ENCODE data around the gene TMEM181.
"Not testable (repeated sequence)": the region's sequence is repeated elsewhere in the genome, so short reads cannot be mapped to it uniquely, and the experiment has no call there.

TMEM181 gene

DNA sequence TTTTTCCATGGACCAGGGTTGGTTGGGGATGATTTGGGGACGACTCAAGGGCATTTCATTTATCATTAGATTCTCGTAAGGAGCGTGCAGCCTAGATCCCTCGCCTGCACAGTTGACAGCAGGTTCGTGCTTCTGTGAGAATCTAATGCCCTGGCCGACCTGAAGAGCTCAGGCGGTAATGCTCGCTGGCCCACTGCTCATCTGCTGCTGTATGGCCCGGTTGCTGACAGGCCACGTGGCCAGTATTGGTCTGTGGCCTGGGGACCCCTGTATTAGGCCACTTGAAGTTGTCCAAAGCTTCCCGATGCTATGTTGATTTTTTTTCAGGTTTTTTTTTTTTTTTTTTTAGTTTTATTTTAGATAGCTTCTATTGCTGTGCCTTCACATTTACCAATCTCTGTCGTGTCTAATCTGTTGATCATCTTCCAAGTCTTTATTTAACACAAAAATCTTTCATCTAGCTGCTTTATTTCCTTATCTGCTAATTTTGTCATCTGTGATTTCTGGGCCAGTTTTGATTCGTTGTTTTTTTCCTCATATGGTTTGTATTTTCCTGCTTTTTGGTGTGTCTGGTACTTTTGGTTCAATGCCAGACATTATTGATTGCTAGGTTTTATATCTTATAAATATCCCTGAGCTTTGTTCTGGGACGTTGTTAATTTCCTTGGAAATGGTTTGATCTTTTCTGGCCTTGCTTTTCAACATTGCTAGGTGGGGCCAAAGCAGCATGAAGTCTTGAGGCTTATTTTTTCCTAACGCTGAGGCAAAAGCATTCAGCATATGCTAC, 43.6 kb downstream of the TMEM181 start:
- DNase-seq, result no peak

- DNase-seq, result no peak
Observed at GRCh38 chr6:158604048-158604406, 44.1 kb downstream of the TMEM181 start.

DNA sequence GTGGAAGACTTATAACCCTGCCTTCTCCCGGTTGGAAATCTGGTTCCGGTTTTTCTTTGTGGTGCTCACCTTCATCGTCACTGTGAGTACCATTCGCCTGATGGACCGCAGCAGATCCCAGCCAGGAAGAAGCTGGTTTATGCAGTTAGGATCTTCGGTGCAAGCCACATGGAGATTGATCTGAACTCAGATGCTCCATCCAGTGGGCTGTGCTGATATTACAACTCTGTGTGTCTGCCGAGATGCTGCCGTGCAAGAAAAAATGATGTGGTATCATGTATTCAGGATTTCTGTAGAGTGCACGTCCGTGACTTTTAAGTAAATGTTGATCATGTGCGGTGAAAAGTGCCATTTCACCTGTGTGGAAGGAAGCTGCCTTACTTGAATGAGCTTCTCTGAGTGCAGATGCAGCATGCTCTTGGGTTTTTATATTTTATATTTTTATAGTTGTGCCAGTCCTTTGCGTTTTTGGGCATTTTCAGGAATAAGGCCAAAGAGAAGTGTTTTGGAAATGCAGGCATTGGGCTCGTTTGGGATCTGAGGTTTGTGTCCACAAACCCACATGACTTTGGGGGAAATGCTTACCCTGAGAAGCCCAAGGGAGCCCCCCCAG, 45.5 kb downstream of the TMEM181 start:
- DNase-seq, result peak; percentile 68

DNA sequence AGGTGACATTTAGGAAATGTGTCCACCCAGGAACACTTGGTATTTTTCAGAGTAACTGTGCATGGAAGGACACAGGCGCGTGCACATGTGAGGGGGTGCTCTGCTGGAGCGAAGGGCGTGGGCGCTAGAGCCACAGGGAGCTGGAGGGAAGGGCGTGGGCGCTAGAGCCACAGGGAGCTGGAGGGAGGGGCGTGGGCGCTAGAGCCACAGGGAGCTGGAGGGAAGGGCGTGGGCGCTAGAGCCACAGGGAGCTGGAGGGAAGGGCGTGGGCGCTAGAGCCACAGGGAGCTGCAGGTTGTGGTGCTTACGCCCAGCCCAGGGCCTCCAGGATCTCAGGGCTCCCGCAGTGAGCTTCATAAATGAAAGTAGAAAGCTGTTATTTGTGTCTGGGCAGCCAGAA, 46.1 kb downstream of the TMEM181 start:
- not testable (repeated sequence) for DNase-seq

- no peak for DNase-seq
Observed at GRCh38 chr6:158606935-158607334, 47.0 kb downstream of the TMEM181 start.

DNA sequence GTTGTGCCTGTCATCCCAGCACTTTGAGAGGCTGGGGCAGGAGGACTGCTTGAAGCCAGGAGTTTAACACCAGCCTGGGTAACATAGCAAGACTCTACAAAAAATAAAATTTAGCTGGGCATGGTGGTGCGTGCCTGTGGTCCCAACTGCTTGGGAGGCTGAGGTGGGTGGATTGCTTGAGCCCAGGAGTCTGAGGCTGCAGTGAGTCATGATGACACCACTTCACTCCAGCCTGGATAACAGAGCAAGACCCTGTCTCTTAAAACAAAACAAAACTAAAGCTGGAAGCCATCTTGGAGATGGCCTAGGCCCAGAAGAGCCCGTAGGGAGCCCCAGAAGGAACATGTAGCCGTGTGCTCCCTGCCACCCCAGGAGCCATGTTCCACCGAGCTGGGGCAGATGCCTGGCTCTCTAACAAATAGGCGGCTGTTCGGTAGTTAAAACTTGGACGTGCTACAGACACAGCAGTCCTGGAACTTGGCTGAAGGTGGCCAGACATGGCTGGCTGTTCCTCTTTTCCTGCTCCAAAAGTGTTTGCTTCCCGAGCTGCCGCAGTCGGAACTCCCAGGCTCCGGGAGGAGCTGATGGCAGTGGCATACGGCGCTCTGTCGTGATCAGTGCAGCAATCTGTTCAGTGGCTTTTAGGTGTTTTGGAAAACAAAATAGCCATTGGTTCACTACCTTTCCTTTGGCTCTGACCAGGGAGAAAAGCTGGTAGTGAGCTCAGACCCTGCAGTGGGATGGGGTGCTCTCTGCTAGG, 47.7 kb downstream of the TMEM181 start:
- DNase-seq, result no peak

GRCh38 chr6:158608221-158608620, 48.3 kb downstream of the TMEM181 start:
- DNase-seq, result no peak

- DNase-seq, result no peak
Observed at GRCh38 chr6:158609455-158610155, 49.7 kb downstream of the TMEM181 start.

DNA sequence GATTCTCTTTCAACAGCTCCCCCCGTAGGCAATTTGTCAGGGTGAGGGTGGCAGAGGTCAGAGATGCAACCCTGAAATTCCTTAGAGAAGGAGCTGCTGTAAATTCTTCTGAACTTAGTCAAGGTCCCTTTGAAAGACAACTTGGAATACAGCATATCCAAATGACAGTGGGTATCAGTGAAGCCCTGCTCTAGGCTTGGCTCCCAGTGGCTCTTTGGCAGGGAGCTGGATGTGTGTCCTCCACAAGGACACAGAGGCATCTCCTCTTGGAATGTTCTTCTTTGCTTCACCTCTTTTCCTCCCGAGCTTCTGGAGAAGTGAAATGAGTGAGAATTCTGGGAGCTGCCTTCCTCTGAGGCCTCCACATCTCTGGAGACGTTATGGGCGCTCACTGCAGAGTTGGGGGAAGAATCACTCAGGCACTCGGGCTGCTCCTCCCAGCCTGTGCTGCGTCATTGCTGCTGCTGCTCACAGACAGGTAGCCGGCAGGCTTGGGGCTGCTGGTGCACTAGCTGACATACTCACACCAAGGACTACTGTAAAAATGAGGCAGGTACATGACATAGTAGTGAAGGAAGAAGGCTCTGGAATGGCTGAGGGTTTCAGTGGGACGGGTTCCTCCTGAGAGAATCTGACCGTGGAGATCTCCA, 50.6 kb downstream of the TMEM181 start:
- DNase-seq, result no peak

GRCh38 chr6:158611039-158611438, 51.1 kb downstream of the TMEM181 start:
- no peak for DNase-seq

- no peak for DNase-seq
Observed at GRCh38 chr6:158611541-158612370, 51.9 kb downstream of the TMEM181 start.

- DNase-seq, result not testable (repeated sequence)
Observed at GRCh38 chr6:158614606-158615005, 54.7 kb downstream of the TMEM181 start.

DNA sequence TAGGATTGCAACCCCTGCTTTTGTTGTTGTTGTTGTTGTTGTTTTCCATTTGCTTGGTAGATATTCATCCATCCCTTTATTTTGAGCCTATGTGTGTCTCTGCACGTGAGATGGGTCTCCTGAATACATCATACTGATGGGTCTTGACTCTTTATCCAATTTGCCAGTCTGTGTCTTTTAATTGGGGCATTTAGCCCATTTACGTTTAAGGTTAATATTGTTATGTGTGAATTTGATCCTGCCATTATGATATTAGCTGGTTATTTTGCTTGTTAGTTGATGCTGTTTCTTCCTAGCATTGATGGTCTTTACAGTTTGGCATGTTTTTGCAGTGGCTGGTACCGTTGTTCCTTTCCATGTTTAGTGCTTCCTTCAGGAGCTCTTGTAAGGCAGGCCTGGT, 58.4 kb downstream of the TMEM181 start:
- not testable (repeated sequence) for DNase-seq

DNA sequence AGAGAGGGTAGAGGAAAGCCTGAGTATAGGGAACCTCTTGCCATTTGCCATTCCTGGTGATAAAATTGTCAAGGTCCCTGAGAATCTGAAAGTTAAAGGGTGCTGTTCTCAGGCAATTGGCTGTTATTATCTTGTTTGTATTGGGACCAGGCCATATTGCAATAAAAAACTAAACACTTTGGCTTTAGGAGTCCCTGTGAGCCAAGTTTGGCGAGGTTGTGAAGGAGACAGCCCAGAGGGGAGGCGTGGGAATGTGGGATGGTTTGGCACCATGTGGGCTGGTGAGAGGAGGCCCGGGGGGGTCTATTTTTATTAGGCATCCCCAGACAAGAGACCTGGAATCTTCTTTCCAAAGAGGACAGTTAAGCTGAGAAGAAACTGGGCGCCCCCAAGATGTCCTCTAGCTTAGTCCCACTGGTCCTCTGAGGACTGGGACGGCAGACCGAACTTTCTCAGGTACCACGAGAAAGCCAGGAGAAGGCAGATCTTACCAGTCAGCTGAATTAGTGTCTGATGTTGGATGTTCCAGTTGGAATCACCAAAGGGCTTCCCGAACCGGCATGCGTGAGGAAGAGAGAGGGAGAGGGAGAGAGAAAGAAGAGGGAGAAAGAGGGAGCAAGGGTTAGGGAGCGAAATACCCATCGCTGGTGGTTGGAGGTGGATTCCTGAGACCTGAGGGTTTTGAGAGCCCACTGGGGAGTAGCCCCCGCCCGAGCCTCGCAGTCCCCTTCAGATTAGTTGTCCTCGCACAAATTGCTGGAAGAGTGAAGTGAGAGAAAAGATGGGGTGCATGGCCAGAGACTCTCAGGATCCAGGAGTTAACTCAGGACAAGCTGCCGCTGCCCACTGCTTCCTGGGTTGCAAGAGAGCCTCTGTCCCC, 60.3 kb downstream of the TMEM181 start:
- no peak for DNase-seq

GRCh38 chr6:158620963-158621693, 61.2 kb downstream of the TMEM181 start:
- no peak for DNase-seq

DNA sequence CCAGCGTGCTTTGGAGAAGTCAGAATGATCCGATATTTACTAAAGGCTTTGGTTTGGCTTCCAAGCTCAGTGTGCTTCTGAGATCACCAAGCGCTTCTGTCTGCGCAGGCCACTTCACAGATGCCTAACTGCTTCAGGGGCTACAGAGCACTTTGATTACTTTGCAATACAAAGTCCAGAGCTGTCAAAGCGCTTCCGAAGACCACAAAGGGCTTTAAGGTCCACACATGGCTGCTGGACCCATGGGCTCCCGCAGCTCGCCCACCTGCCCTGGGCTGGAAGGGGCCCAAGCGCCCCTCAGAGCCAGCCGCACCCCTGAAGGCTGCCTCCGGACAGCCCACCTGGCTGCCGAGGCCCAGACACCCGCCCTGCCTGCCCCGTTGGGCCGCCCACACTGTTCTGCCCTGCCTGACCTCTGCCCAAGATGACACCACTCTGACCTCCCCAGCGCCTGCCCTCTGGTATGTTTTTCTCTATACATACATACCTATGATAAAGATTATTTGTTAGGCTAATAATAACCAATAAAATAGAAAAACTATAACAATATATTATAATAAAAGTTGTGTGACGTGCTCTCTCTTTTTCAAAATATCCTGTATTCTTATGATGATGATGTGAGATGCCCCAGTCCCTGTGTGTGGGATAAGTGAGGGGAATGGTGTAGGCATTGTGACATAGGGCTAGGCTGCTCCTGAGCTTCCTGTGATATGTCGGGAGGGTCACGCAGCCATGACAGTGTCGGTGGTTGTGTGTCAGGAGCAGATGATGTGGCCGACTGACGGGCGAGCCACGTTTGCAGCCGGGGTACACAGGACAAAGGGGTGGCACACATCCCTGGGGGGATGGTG, 62.0 kb downstream of the TMEM181 start:
- no peak for DNase-seq

- no peak for DNase-seq
Observed at GRCh38 chr6:158622545-158623190, 62.8 kb downstream of the TMEM181 start.
